Activated CD4-positive, alpha-beta T cell treated with anti-CD3 and anti-CD28 coated beads, Interleukin-2, amount 10 ng/mL, durations not matched to agents 24 days and 14 days (primary cell): ENCODE measurements around the gene MIB1. TPM values are rescaled to one million over a fixed set of nuclear protein-coding genes. Genes with fewer than 3 reads are reported as not detected.
"Not testable (repeated sequence)": the region's sequence is repeated elsewhere in the genome, so short reads cannot be mapped to it uniquely, and the experiment has no call there.

Source experiments
- DNase-seq: peaks from one replicate; pipeline ENCODE4 v3.0.0; 2022
- H3K27ac Mint-ChIP-seq: one replicate; pipeline ENCODE4 v1.8.0; 2022; ENCODE audit warnings: mild to moderate bottlenecking, mixed read lengths
- H3K27me3 Mint-ChIP-seq: one replicate; pipeline ENCODE4 v1.8.0; 2022; ENCODE audit warnings: mixed read lengths
- H3K36me3 Mint-ChIP-seq: one replicate; pipeline ENCODE4 v1.8.0; 2022; ENCODE audit warnings: low read depth, mild to moderate bottlenecking, mixed read lengths
- H3K4me1 Mint-ChIP-seq: one replicate; pipeline ENCODE4 v1.8.0; 2021; ENCODE audit warnings: mixed read lengths
- H3K4me3 Mint-ChIP-seq: one replicate; pipeline ENCODE4 v1.8.0; 2022; ENCODE audit warnings: mild to moderate bottlenecking, moderate library complexity, mixed read lengths
- H3K9me3 Mint-ChIP-seq: one replicate; pipeline ENCODE4 v1.8.0; 2021; ENCODE audit warnings: mixed read lengths
- intact Hi-C: fragments of 100-400 bp; cut with micrococcal nuclease; formaldehyde crosslinking; loops from one replicate; pipeline ENCODE4 v1.15.1; 2023
- total RNA-seq: library from RNA; stranded (reverse); gene quantifications from 2 replicates; pipeline ENCODE4 v1.2.3, GENCODE V29; 2022

The MIB1 gene
- total RNA-seq = 35.7 and 36.7 TPM in 2 replicates

- Mint-ChIP-seq H3K9me3 (peaks cover 8% of the 10 kb centered on the region), H3K4me1 (peaks cover 29% of the 10 kb centered on the region), H3K27me3 (peaks cover 5% of the 10 kb centered on the region), H3K36me3 (peaks cover 6% of the 10 kb centered on the region), H3K4me3 (peak within 1 kb of the TSS; percentile 96), H3K27ac (peak within 1 kb of the TSS; percentile 96)
- intact Hi-C loops = loop anchor here (1.0 to 10.0 kb wide), 4 partner anchors 36 to 140 kb away; partner anchors contain the start of genes ABHD3, ESCO1 and SNRPD1
- DNase-seq = peak; percentile 100
Observed at GRCh38 chr18:21740538-21741311, at the start of gene MIB1. TSS of gene MIB1 (plus strand) at chr18:21740792. CDS start at chr18:21741584, 792 bp downstream.

GRCh38 chr18:21693322-21693721, 47.3 kb upstream of the MIB1 start:
- Mint-ChIP-seq H3K27me3 (no peaks in the 10 kb centered on the region), H3K4me3 (no peak overlapping the region), H3K27ac (no peak overlapping the region), H3K4me1 (peaks cover 9% of the 10 kb centered on the region), H3K9me3 (peaks cover 4% of the 10 kb centered on the region), H3K36me3 (peaks cover 59% of the 10 kb centered on the region)
- no peak for DNase-seq
- intact Hi-C loops = no loop called here

- DNase-seq = no peak
- H3K27ac Mint-ChIP-seq = no peak overlapping the region
- H3K36me3 Mint-ChIP-seq = peaks cover 36% of the 10 kb centered on the region
- H3K9me3 Mint-ChIP-seq = no peaks in the 10 kb centered on the region
- H3K27me3 Mint-ChIP-seq = no peaks in the 10 kb centered on the region
- H3K4me1 Mint-ChIP-seq = peaks cover 18% of the 10 kb centered on the region
- no peak overlapping the region for H3K4me3 Mint-ChIP-seq
- intact Hi-C loops = no loop called here
Observed at GRCh38 chr18:21700528-21701075, 40.0 kb upstream of the MIB1 start.

- intact Hi-C loops = no loop called here
- Mint-ChIP-seq H3K4me3 (no peak overlapping the region), H3K27ac (no peak overlapping the region), H3K36me3 (peaks cover 33% of the 10 kb centered on the region), H3K4me1 (peaks cover 19% of the 10 kb centered on the region), H3K9me3 (no peaks in the 10 kb centered on the region), H3K27me3 (no peaks in the 10 kb centered on the region)
- DNase-seq = no peak
Observed at GRCh38 chr18:21701621-21702020, 39.0 kb upstream of the MIB1 start.

- no peak for DNase-seq
- intact Hi-C loops = loop anchor here (1.0 kb wide), 1 partner anchor 19 kb away; no protein-coding TSS in a partner anchor
- no peaks in the 10 kb centered on the region for H3K27me3 Mint-ChIP-seq
- peak overlapping the region; percentile 98 for H3K4me3 Mint-ChIP-seq
- H3K4me1 Mint-ChIP-seq = peaks cover 21% of the 10 kb centered on the region
- H3K27ac Mint-ChIP-seq = peak overlapping the region; percentile 96
- no peaks in the 10 kb centered on the region for H3K9me3 Mint-ChIP-seq
- peaks cover 30% of the 10 kb centered on the region for H3K36me3 Mint-ChIP-seq
Observed at GRCh38 chr18:21702602-21703001, 38.0 kb upstream of the MIB1 start.

GRCh38 chr18:21703241-21703820, 37.3 kb upstream of the MIB1 start:
- no peaks in the 10 kb centered on the region for H3K9me3 Mint-ChIP-seq
- peaks cover 25% of the 10 kb centered on the region for H3K36me3 Mint-ChIP-seq
- H3K4me3 Mint-ChIP-seq = peak overlapping the region; percentile 98
- no peaks in the 10 kb centered on the region for H3K27me3 Mint-ChIP-seq
- peak overlapping the region; percentile 96 for H3K27ac Mint-ChIP-seq
- H3K4me1 Mint-ChIP-seq = peaks cover 21% of the 10 kb centered on the region
- intact Hi-C loops = loop anchor here (1.0 kb wide), 1 partner anchor 20 kb away; no protein-coding TSS in a partner anchor
- DNase-seq = peak; percentile 76

GRCh38 chr18:21704603-21705364, 35.8 kb upstream of the MIB1 start, which contains the start of gene ABHD3:
TSS of gene ABHD3 (minus strand) at chr18:21704774. CDS start at chr18:21704665, 109 bp downstream.
- Mint-ChIP-seq H3K4me3 (peak within 1 kb of the TSS; percentile 98), H3K4me1 (peaks cover 26% of the 10 kb centered on the region), H3K36me3 (peaks cover 17% of the 10 kb centered on the region), H3K27ac (peak within 1 kb of the TSS; percentile 96), H3K27me3 (no peaks in the 10 kb centered on the region), H3K9me3 (no peaks in the 10 kb centered on the region)
- intact Hi-C loops = loop anchor here (1.0 to 2.0 kb wide), 4 partner anchors 36 to 592 kb away; partner anchors contain the start of genes ESCO1, MIB1 and SNRPD1
- peak; percentile 98 for DNase-seq

GRCh38 chr18:21706386-21706865, 34.2 kb upstream of the MIB1 start:
- DNase-seq = no peak
- intact Hi-C loops = no loop called here
- peaks cover 9% of the 10 kb centered on the region for H3K36me3 Mint-ChIP-seq

GRCh38 chr18:21707130-21707529, 33.5 kb upstream of the MIB1 start:
- DNase-seq, H3K36me3 Mint-ChIP-seq, H3K27ac Mint-ChIP-seq, H3K27me3 Mint-ChIP-seq, H3K9me3 Mint-ChIP-seq, H3K4me3 Mint-ChIP-seq, intact Hi-C loops: not testable (repeated sequence)
- peaks cover 26% of the 10 kb centered on the region for H3K4me1 Mint-ChIP-seq

More at GRCh38 chr18:21706386-21706865, 34.2 kb upstream of the MIB1 start:
- Mint-ChIP-seq H3K9me3 (no peaks in the 10 kb centered on the region), H3K27ac (no peak overlapping the region), H3K4me3 (no peak overlapping the region), H3K4me1 (peaks cover 26% of the 10 kb centered on the region), H3K27me3 (no peaks in the 10 kb centered on the region)

GRCh38 chr18:21714474-21714873, 26.1 kb upstream of the MIB1 start:
- no peaks in the 10 kb centered on the region for H3K36me3 Mint-ChIP-seq

GRCh38 chr18:21722687-21723086, 17.9 kb upstream of the MIB1 start:
- intact Hi-C loops = no loop called here
- no peak overlapping the region for H3K27ac Mint-ChIP-seq

More at GRCh38 chr18:21714474-21714873, 26.1 kb upstream of the MIB1 start:
- Mint-ChIP-seq H3K9me3 (peaks cover 13% of the 10 kb centered on the region), H3K27ac (no peak overlapping the region), H3K4me3 (no peak overlapping the region), H3K27me3 (peaks cover 8% of the 10 kb centered on the region), H3K4me1 (peaks cover 8% of the 10 kb centered on the region)
- no peak for DNase-seq
- intact Hi-C loops = no loop called here

GRCh38 chr18:21725201-21725600, 15.4 kb upstream of the MIB1 start:
- no peak overlapping the region for H3K27ac Mint-ChIP-seq
- no peaks in the 10 kb centered on the region for H3K9me3 Mint-ChIP-seq
- H3K36me3 Mint-ChIP-seq = no peaks in the 10 kb centered on the region
- H3K27me3 Mint-ChIP-seq = no peaks in the 10 kb centered on the region
- intact Hi-C loops = no loop called here
- DNase-seq = no peak
- no peaks in the 10 kb centered on the region for H3K4me1 Mint-ChIP-seq
- H3K4me3 Mint-ChIP-seq = no peak overlapping the region

More at GRCh38 chr18:21722687-21723086, 17.9 kb upstream of the MIB1 start:
- H3K9me3 Mint-ChIP-seq = peaks cover 4% of the 10 kb centered on the region
- no peaks in the 10 kb centered on the region for H3K4me1 Mint-ChIP-seq
- peaks cover 2% of the 10 kb centered on the region for H3K27me3 Mint-ChIP-seq
- no peak overlapping the region for H3K4me3 Mint-ChIP-seq
- no peaks in the 10 kb centered on the region for H3K36me3 Mint-ChIP-seq
- DNase-seq = no peak

GRCh38 chr18:21727702-21728101, 12.9 kb upstream of the MIB1 start:
- no peaks in the 10 kb centered on the region for H3K36me3 Mint-ChIP-seq
- H3K4me3 Mint-ChIP-seq = no peak overlapping the region
- H3K27me3 Mint-ChIP-seq = no peaks in the 10 kb centered on the region
- H3K4me1 Mint-ChIP-seq = no peaks in the 10 kb centered on the region
- H3K9me3 Mint-ChIP-seq = no peaks in the 10 kb centered on the region
- H3K27ac Mint-ChIP-seq = no peak overlapping the region
- no peak for DNase-seq
- intact Hi-C loops = no loop called here
